ENCODE data around the gene PPEF2. TPM values are rescaled to one million over a fixed set of nuclear protein-coding genes. Genes with fewer than 3 reads are reported as not detected.

Gene PPEF2
- total RNA-seq, 3 donors from 2014 or later: 0.15 to 0.33 TPM; not detected in 1

DNA sequence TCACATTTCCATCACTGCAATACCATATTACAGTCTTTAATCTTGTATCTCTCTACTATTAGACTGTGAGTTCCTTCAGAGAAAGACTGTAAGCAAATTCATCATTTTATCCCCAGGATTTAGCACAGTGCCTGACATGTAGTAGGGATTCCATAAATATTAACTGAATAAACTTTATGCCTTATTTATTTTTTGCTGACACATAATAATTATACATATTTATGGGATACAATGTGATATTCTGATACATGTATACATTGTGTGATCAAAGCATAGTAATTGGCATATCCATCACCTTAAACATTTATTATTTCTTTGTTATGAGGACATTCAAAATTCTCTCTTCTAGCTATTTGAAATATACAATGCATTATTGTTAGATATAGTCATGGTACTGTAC is 3.7 kb downstream of the PPEF2 start:
- Histone ChIP-seq H3K27me3 (no peaks in the 10 kb centered on the region), H3K9me3 (no peaks in the 10 kb centered on the region), H3K4me3 (no peak overlapping the region), H3K36me3 (no peaks in the 10 kb centered on the region), H3K27ac (no peak overlapping the region), H3K4me1 (no peaks in the 10 kb centered on the region)
- intact Hi-C loops (cut with DNase I; ENCODE audit: low total_unique reads): no loop called here
- DNase-seq (ENCODE audit: low spot score in 2 of 2): no peak
- TF ChIP-seq POLR2A (IDR thresholded peaks at IDR 0.05) (no peak), POLR2AphosphoS5 (IDR thresholded peaks at IDR 0.05) (no peak)
- TF ChIP-seq, protein P1, sequence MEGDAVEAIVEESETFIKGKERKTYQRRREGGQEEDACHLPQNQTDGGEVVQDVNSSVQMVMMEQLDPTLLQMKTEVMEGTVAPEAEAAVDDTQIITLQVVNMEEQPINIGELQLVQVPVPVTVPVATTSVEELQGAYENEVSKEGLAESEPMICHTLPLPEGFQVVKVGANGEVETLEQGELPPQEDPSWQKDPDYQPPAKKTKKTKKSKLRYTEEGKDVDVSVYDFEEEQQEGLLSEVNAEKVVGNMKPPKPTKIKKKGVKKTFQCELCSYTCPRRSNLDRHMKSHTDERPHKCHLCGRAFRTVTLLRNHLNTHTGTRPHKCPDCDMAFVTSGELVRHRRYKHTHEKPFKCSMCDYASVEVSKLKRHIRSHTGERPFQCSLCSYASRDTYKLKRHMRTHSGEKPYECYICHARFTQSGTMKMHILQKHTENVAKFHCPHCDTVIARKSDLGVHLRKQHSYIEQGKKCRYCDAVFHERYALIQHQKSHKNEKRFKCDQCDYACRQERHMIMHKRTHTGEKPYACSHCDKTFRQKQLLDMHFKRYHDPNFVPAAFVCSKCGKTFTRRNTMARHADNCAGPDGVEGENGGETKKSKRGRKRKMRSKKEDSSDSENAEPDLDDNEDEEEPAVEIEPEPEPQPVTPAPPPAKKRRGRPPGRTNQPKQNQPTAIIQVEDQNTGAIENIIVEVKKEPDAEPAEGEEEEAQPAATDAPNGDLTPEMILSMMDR (IDR thresholded peaks at IDR 0.05): no peak

DNA sequence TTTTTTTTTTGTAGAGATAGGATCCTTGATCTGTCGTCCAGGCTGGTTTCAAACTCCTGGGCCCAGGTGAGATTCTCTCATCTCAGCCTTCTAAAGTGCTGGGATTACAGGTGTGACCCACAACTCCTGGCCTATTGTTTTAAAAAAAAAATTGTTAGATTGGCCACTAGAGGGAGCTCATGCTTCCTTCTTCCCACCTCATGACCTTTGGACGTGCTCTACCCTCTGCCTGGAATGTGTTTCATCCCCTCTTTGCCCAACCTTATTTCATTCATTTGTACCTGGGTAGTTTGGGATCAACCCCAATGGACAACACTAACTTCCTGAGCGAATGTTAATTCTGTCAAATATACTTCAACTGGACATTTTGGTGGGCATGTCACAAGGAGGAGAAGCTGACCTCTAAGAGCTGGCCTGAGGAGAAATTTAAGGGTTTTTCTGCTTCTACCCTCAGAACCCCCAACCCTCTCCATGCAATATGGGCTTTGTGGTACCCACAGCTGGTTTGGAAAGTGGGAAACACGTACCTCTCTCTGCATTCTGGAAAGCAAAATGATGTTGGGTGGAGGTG is 6.4 kb downstream of the PPEF2 start:
- no peaks in the 10 kb centered on the region for H3K36me3 ChIP-seq
- intact Hi-C loops (cut with DNase I; ENCODE audit: low total_unique reads): no loop called here
- TF ChIP-seq POLR2A (IDR thresholded peaks at IDR 0.05): no peak
- TF ChIP-seq, protein P1 (IDR thresholded peaks at IDR 0.05): peak in 2 of 3 donors; percentile 27 to 47
- no peaks in the 10 kb centered on the region for H3K4me1 ChIP-seq
- H3K27ac ChIP-seq: no peak overlapping the region
- H3K4me3 ChIP-seq: no peak overlapping the region
- no peak for DNase-seq (ENCODE audit: low spot score in 2 of 2)
- H3K9me3 ChIP-seq: no peaks in the 10 kb centered on the region
- H3K27me3 ChIP-seq: no peaks in the 10 kb centered on the region

DNA sequence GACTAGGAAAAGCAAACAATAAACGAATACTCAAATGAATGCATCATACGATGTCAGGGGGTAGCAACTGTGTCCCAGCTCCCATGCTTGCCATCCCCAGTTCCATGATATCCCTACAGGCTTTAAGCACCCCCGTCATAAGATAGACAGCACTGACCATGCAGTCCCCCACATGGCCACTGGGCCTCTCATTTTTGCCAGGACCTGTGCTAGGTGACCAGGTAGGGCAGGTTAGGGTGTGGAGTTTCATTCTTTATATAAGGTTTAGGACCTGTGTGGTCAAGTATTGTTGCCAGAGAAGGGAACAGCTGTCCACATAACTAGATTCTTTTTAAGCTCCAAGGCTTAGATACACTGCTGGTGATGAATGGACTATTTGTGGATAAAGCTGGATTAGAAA is 9.7 kb downstream of the PPEF2 start:
- TF ChIP-seq, protein P1 (IDR thresholded peaks at IDR 0.05): no peak
- no peak for TF ChIP-seq POLR2AphosphoS5 (IDR thresholded peaks at IDR 0.05)
- no peak for TF ChIP-seq POLR2A (IDR thresholded peaks at IDR 0.05)
- intact Hi-C loops (cut with DNase I; ENCODE audit: low total_unique reads): no loop called here
- Histone ChIP-seq H3K36me3 (no peaks in the 10 kb centered on the region), H3K27me3 (no peaks in the 10 kb centered on the region), H3K27ac (no peak overlapping the region), H3K9me3 (no peaks in the 10 kb centered on the region), H3K4me1 (no peaks in the 10 kb centered on the region), H3K4me3 (no peak overlapping the region)
- no peak for DNase-seq (ENCODE audit: low spot score in 2 of 2)

DNA sequence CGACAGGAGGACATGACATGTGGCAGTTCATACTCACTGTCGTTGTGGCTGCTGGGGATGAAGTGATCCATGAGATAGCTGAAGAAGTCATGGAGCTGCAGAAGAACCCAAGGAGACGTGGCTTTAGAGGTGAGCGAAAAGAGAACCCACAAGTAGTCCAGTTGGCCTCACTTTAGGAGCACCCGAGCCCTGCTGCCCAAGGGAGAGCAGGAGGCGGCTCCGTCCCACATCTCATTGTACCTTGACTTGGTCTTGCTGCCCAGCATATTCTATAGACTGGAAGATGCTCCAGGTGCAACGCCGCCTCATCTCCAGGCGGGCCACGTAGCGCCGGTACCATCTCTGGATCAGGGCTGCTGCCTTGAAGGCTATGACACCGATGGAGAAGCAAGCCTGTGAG is 10.6 kb downstream of the PPEF2 start:
- H3K36me3 ChIP-seq: no peaks in the 10 kb centered on the region
- no peak overlapping the region for H3K27ac ChIP-seq
- H3K4me3 ChIP-seq: no peak overlapping the region
- DNase-seq (ENCODE audit: low spot score in 2 of 2): no peak
- H3K9me3 ChIP-seq: no peaks in the 10 kb centered on the region
- H3K4me1 ChIP-seq: no peaks in the 10 kb centered on the region
- TF ChIP-seq POLR2AphosphoS5 (IDR thresholded peaks at IDR 0.05): no peak
- TF ChIP-seq, protein P1 (IDR thresholded peaks at IDR 0.05): no peak
- TF ChIP-seq POLR2A (IDR thresholded peaks at IDR 0.05): no peak
- intact Hi-C loops (cut with DNase I; ENCODE audit: low total_unique reads): no loop called here
- no peaks in the 10 kb centered on the region for H3K27me3 ChIP-seq

DNA sequence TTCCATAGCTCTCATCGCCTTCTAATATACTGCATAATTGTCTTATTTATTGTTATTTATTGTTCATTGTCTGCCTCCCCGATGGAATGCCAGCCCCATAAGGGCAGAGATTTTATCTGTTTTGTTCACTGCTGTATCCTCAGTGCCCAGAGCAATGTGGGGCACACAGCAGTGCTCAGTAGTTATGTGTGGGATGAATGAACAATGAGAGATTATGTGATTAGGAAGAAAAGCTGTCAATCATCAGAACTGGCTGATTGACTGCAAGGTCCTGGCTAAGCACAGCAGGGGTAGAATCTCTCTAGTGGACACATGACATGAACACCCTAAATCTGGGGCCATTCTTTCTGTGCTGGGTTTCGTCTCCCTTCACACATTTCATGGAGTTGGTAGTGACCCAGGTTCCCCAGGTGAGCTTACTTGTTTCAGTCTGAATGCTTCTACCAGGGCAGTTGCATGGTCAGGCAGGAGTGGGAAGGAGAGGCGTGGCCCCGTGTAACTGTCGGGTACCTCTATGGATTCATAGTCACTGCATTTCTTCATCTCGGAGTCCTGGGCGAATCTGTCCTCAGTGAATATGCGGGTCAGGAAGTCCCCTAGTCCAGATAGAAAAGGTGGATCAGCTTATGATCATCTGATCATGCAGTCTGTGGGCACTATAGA is 12.6 kb downstream of the PPEF2 start:
- no peaks in the 10 kb centered on the region for H3K36me3 ChIP-seq
- no peaks in the 10 kb centered on the region for H3K4me1 ChIP-seq
- H3K4me3 ChIP-seq: no peak overlapping the region
- no peak for DNase-seq (ENCODE audit: low spot score in 2 of 2)
- intact Hi-C loops (cut with DNase I; ENCODE audit: low total_unique reads): no loop called here
- TF ChIP-seq, protein P1 (IDR thresholded peaks at IDR 0.05): no peak
- no peak for TF ChIP-seq POLR2A (IDR thresholded peaks at IDR 0.05)
- no peak for TF ChIP-seq POLR2AphosphoS5 (IDR thresholded peaks at IDR 0.05)
- H3K27me3 ChIP-seq: no peaks in the 10 kb centered on the region
- H3K9me3 ChIP-seq: no peaks in the 10 kb centered on the region
- no peak overlapping the region for H3K27ac ChIP-seq
